DOHH2 (cell line): ENCODE measurements around the gene RHOG.

Source experiments
- EZH2phosphoT487 ChIP-seq: fragments of 200-600 bp; sonication (generic); IDR thresholded peaks from 2 replicates; pipeline ENCODE4 v1.6.1; 2017; ENCODE audit warnings: borderline replicate concordance, mild to moderate bottlenecking, antibody characterized with exemption, low read length, moderate library complexity, mixed read lengths
- TF ChIP-seq, protein P1 (sequence below): fragments of 200-600 bp; sonication (generic); IDR thresholded peaks from one replicate; pipeline ENCODE4 v1.5.1; 2014; ENCODE audit warnings: antibody characterized with exemption, mild to moderate bottlenecking, low read depth, low read length; ENCODE audit not compliant: poor library complexity, severe bottlenecking

DNA sequence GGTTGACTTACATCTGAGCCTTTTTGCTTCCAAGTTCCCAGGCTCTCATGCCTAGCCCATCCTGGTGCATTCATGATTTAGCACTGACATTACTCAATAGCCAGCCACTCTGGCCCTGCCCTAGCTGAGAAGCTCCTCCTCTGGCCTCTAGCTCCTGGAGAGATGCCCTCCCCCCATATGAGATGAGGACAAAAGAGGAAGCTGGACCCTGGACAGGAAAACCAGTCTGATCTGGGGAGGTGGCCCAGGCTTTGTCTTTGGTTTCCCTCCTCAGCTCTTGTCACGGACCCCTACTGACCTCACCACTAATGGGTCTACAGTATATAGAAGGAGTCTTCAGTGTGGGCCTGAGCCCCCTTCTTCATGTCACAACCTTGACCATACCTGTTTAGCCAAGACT lies 3.0 kb downstream of the RHOG start:
- TF ChIP-seq, protein P1, sequence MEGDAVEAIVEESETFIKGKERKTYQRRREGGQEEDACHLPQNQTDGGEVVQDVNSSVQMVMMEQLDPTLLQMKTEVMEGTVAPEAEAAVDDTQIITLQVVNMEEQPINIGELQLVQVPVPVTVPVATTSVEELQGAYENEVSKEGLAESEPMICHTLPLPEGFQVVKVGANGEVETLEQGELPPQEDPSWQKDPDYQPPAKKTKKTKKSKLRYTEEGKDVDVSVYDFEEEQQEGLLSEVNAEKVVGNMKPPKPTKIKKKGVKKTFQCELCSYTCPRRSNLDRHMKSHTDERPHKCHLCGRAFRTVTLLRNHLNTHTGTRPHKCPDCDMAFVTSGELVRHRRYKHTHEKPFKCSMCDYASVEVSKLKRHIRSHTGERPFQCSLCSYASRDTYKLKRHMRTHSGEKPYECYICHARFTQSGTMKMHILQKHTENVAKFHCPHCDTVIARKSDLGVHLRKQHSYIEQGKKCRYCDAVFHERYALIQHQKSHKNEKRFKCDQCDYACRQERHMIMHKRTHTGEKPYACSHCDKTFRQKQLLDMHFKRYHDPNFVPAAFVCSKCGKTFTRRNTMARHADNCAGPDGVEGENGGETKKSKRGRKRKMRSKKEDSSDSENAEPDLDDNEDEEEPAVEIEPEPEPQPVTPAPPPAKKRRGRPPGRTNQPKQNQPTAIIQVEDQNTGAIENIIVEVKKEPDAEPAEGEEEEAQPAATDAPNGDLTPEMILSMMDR: no peak
- no peak for TF ChIP-seq EZH2phosphoT487
